ENCODE data around the gene SEMA3C.

SEMA3C gene

GRCh38 chr7:80740778-80741545, 177.9 kb downstream of the SEMA3C start:
- DNase-seq (ENCODE audit: low read depth in 2 of 2) = no peak

GRCh38 chr7:80736371-80737125, 182.3 kb downstream of the SEMA3C start:
- DNase-seq (ENCODE audit: low read depth in 2 of 2) = no peak

- no peak for DNase-seq (ENCODE audit: low read depth in 2 of 2)
Observed at GRCh38 chr7:80735330-80735729, 183.5 kb downstream of the SEMA3C start.

GRCh38 chr7:80734011-80734410, 184.8 kb downstream of the SEMA3C start:
- no peak for DNase-seq (ENCODE audit: low read depth in 2 of 2)

- no peak for DNase-seq (ENCODE audit: low read depth in 2 of 2)
Observed at GRCh38 chr7:80733333-80733915, 185.4 kb downstream of the SEMA3C start.

- DNase-seq (ENCODE audit: low read depth in 2 of 2) = no peak
Observed at GRCh38 chr7:80732630-80733029, 186.2 kb downstream of the SEMA3C start.

- DNase-seq (ENCODE audit: low read depth in 2 of 2) = no peak
Observed at GRCh38 chr7:80731281-80731680, 187.6 kb downstream of the SEMA3C start.

GRCh38 chr7:80729591-80730320, 189.1 kb downstream of the SEMA3C start:
- DNase-seq (ENCODE audit: low read depth in 2 of 2) = no peak

- no peak for DNase-seq (ENCODE audit: low read depth in 2 of 2)
Observed at GRCh38 chr7:80726666-80727065, 192.2 kb downstream of the SEMA3C start.

- no peak for DNase-seq (ENCODE audit: low read depth in 2 of 2)
Observed at GRCh38 chr7:80725181-80725611, 193.7 kb downstream of the SEMA3C start.

- DNase-seq (ENCODE audit: low read depth in 2 of 2) = no peak
Observed at GRCh38 chr7:80724249-80724871, 194.5 kb downstream of the SEMA3C start.

- DNase-seq (ENCODE audit: low read depth in 2 of 2) = no peak
Observed at GRCh38 chr7:80722616-80723195, 196.1 kb downstream of the SEMA3C start.

- no peak for DNase-seq (ENCODE audit: low read depth in 2 of 2)
Observed at GRCh38 chr7:80721883-80722615, 196.8 kb downstream of the SEMA3C start.

- DNase-seq (ENCODE audit: low read depth in 2 of 2) = no peak
Observed at GRCh38 chr7:80720146-80720545, 198.7 kb downstream of the SEMA3C start.

- DNase-seq (ENCODE audit: low read depth in 2 of 2) = no peak
Observed at GRCh38 chr7:80719261-80719660, 199.6 kb downstream of the SEMA3C start.

GRCh38 chr7:80711531-80711930, 207.3 kb downstream of the SEMA3C start:
- DNase-seq (ENCODE audit: low read depth in 2 of 2) = no peak

- no peak for DNase-seq (ENCODE audit: low read depth in 2 of 2)
Observed at GRCh38 chr7:80708123-80708522, 210.7 kb downstream of the SEMA3C start.

- DNase-seq (ENCODE audit: low read depth in 2 of 2) = no peak
Observed at GRCh38 chr7:80707318-80707717, 211.5 kb downstream of the SEMA3C start.

- DNase-seq (ENCODE audit: low read depth in 2 of 2) = no peak
Observed at GRCh38 chr7:80705130-80705781, 213.6 kb downstream of the SEMA3C start.

- no peak for DNase-seq (ENCODE audit: low read depth in 2 of 2)
Observed at GRCh38 chr7:80703272-80703671, 215.6 kb downstream of the SEMA3C start.
